GM18873 (cell line): ENCODE measurements around the gene METTL6.
"Not testable (repeated sequence)": the region's sequence is repeated elsewhere in the genome, so short reads cannot be mapped to it uniquely, and the experiment has no call there.

Source experiments
- ATAC-seq: cut with Tn5 transposase; IDR thresholded peaks from one replicate; pipeline ENCODE4 v1.9.1; 2021; ENCODE audit warnings: mild to moderate bottlenecking, moderate library complexity, moderate number of reproducible peaks; ENCODE audit not compliant: unreplicated experiment, low FRiP score

METTL6 gene

GRCh38 chr3:15377961-15378791 is 49.2 kb downstream of the METTL6 start:
- peak; percentile 83 for ATAC-seq

- no peak for ATAC-seq
Measured at GRCh38 chr3:15375461-15376000, 51.8 kb downstream of the METTL6 start.

- no peak for ATAC-seq
Measured at GRCh38 chr3:15372918-15373317, 54.4 kb downstream of the METTL6 start.

- ATAC-seq = no peak
Measured at GRCh38 chr3:15368561-15369135, 58.7 kb downstream of the METTL6 start.

GRCh38 chr3:15367059-15367458 is 60.3 kb downstream of the METTL6 start:
- ATAC-seq = no peak

- not testable (repeated sequence) for ATAC-seq
Measured at GRCh38 chr3:15364078-15364477, 63.3 kb downstream of the METTL6 start.

- ATAC-seq = peak; percentile 76
Measured at GRCh38 chr3:15361494-15362214, 65.7 kb downstream of the METTL6 start.

GRCh38 chr3:15360788-15361493 is 66.4 kb downstream of the METTL6 start:
- no peak for ATAC-seq
